ACC112 (cell line): ENCODE results near the gene SIK3.

Experiments used
- H2AFZ ChIP-seq: fragments of 200-600 bp; sonication (generic); one replicate; pipeline ENCODE4 v1.6.0; 2017; ENCODE audit warnings: antibody characterized with exemption, low read length; ENCODE audit not compliant: unreplicated experiment
- H3K27ac ChIP-seq: fragments of 200-600 bp; sonication (generic); 2 replicates; pipeline ENCODE4 v1.5.1; 2014; ENCODE audit warnings: low read depth, mild to moderate bottlenecking, antibody characterized with exemption, low read length, moderate library complexity
- H3K27me3 ChIP-seq: fragments of 200-600 bp; sonication (generic); 2 replicates; pipeline ENCODE4 v1.6.1; 2014; ENCODE audit warnings: mild to moderate bottlenecking, antibody characterized with exemption, low read length, moderate library complexity, mixed read lengths; ENCODE audit not compliant: insufficient read depth
- H3K36me3 ChIP-seq: fragments of 200-600 bp; sonication (generic); 2 replicates; pipeline ENCODE4 v1.6.1; 2016; ENCODE audit warnings: mild to moderate bottlenecking, antibody characterized with exemption, low read length, moderate library complexity, mixed read lengths; ENCODE audit not compliant: insufficient read depth
- H3K4me1 ChIP-seq: fragments of 200-600 bp; sonication (generic); one replicate; pipeline ENCODE4 v1.6.1; 2016; ENCODE audit warnings: low read length, mixed read lengths; ENCODE audit not compliant: insufficient read depth, unreplicated experiment, control insufficient read depth
- H3K4me3 ChIP-seq: fragments of 200-600 bp; sonication (generic); 2 replicates; pipeline ENCODE4 v1.5.1; 2014; ENCODE audit warnings: mild to moderate bottlenecking, low read depth, low read length
- H3K79me2 ChIP-seq: fragments of 200-600 bp; sonication (generic); one replicate; pipeline ENCODE4 v1.6.0; 2016; ENCODE audit warnings: low read length; ENCODE audit not compliant: control insufficient read depth, unreplicated experiment, insufficient read depth

The SIK3 gene

DNA sequence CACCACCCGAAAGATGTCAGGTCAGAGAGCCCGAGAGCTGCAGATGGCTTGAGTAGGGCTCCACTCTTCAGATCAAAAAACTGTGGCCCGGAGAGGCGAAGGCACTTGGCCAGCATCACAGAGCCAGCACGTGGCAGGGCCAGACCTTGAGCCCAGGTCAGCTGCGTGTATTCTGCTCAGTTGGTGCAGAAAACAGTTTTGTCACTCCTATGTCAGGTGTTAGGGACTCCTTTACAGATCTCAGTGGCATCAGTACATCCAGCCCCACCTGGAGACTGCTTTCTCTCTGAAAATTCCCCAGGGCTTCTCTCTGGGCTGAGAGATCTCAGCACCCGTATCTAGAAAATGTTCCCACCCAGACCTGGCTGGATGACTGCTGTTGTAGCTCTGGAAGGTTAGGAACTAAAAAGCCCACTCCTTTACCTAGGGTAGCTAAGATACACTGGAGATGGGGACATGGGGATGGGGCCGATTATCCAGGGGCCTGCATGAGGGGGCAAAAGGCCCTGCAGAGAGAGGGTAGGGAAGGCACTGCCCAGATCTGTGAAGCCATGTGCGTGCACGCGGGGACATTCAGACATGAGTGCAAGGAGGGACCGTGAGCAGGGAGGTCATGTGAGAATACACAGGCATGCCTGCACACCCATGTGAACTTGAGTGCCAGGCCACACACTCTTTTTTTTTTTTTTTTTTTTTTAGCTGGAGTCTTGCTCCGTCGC is 264.3 kb downstream of the SIK3 start:
- Histone ChIP-seq H2AFZ (no peak overlapping the region), H3K27me3 (no peaks in the 10 kb centered on the region), H3K36me3 (no peaks in the 10 kb centered on the region), H3K27ac (no peak overlapping the region), H3K4me3 (no peak overlapping the region), H3K79me2 (no peaks in the 10 kb centered on the region), H3K4me1 (peaks cover 26% of the 10 kb centered on the region)

DNA sequence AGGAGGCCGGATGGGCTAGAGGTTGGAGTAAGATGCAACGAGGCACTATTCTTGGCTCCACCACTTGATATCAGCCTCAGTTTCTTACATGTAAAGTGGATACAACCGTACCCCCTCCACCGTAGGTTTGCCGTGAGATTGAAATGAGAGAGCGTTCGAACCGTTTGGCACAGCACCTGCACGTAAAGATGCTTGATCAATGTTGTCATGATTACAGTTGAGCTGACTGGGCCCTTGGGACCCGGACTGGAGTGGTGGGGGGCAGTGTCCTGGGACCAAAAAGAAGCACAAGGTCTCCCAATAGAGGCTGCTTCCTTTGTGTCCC is 264.8 kb downstream of the SIK3 start:
- H3K79me2 ChIP-seq: no peaks in the 10 kb centered on the region
- no peak overlapping the region for H2AFZ ChIP-seq
- no peaks in the 10 kb centered on the region for H3K36me3 ChIP-seq
- no peak overlapping the region for H3K27ac ChIP-seq
- no peak overlapping the region for H3K4me3 ChIP-seq
- no peaks in the 10 kb centered on the region for H3K27me3 ChIP-seq
- peaks cover 30% of the 10 kb centered on the region for H3K4me1 ChIP-seq

- no peaks in the 10 kb centered on the region for H3K27me3 ChIP-seq
- no peaks in the 10 kb centered on the region for H3K36me3 ChIP-seq
- H3K79me2 ChIP-seq: no peaks in the 10 kb centered on the region
- H3K4me3 ChIP-seq: no peak overlapping the region
- H2AFZ ChIP-seq: no peak overlapping the region
- peaks cover 30% of the 10 kb centered on the region for H3K4me1 ChIP-seq
- no peak overlapping the region for H3K27ac ChIP-seq
These were observed 265.6 kb downstream of the SIK3 start for GRCh38 chr11:116832350-116833290.

- Histone ChIP-seq H3K27ac (no peak overlapping the region), H3K4me1 (peaks cover 30% of the 10 kb centered on the region)
These were observed 266.4 kb downstream of the SIK3 start for GRCh38 chr11:116831790-116832349.

DNA sequence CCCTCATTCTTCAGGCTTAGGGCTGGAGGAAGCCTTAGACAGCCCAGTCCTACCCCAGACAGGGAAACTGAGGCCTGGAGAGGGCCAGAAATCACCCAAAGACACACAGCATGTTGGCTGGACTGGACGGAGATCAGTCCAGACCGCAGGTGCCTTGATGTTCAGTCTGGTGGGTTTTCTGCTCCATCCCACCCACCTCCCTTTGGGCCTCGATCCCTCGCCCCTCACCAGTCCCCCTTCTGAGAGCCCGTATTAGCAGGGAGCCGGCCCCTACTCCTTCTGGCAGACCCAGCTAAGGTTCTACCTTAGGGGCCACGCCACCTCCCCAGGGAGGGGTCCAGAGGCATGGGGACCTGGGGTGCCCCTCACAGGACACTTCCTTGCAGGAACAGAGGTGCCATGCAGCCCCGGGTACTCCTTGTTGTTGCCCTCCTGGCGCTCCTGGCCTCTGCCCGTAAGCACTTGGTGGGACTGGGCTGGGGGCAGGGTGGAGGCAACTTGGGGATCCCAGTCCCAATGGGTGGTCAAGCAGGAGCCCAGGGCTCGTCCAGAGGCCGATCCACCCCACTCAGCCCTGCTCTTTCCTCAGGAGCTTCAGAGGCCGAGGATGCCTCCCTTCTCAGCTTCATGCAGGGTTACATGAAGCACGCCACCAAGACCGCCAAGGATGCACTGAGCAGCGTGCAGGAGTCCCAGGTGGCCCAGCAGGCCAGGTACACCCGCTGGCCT is 267.9 kb downstream of the SIK3 start:
- no peak overlapping the region for H2AFZ ChIP-seq
- H3K27ac ChIP-seq: no peak overlapping the region
- H3K4me3 ChIP-seq: no peak overlapping the region
- no peaks in the 10 kb centered on the region for H3K79me2 ChIP-seq
- H3K4me1 ChIP-seq: peaks cover 22% of the 10 kb centered on the region
- no peaks in the 10 kb centered on the region for H3K36me3 ChIP-seq
- no peaks in the 10 kb centered on the region for H3K27me3 ChIP-seq

More at GRCh38 chr11:116831790-116832349, 266.4 kb downstream of the SIK3 start:
- H3K27me3 ChIP-seq: no peaks in the 10 kb centered on the region
- no peak overlapping the region for H2AFZ ChIP-seq
- H3K79me2 ChIP-seq: no peaks in the 10 kb centered on the region
- no peaks in the 10 kb centered on the region for H3K36me3 ChIP-seq
- H3K4me3 ChIP-seq: no peak overlapping the region

GRCh38 chr11:116829525-116830183 is 268.6 kb downstream of the SIK3 start, which contains the start of gene APOC3:
TSS of gene APOC3 (plus strand) at chr11:116829907. CDS start at chr11:116830583, 676 bp downstream.
- Histone ChIP-seq H3K36me3 (no peaks in the 10 kb centered on the region), H3K4me3 (no peak within 1 kb of the TSS), H3K27me3 (no peaks in the 10 kb centered on the region), H2AFZ (peak within 1 kb of the TSS; percentile 1), H3K79me2 (no peaks in the 10 kb centered on the region), H3K27ac (no peak within 1 kb of the TSS), H3K4me1 (peaks cover 15% of the 10 kb centered on the region)

DNA sequence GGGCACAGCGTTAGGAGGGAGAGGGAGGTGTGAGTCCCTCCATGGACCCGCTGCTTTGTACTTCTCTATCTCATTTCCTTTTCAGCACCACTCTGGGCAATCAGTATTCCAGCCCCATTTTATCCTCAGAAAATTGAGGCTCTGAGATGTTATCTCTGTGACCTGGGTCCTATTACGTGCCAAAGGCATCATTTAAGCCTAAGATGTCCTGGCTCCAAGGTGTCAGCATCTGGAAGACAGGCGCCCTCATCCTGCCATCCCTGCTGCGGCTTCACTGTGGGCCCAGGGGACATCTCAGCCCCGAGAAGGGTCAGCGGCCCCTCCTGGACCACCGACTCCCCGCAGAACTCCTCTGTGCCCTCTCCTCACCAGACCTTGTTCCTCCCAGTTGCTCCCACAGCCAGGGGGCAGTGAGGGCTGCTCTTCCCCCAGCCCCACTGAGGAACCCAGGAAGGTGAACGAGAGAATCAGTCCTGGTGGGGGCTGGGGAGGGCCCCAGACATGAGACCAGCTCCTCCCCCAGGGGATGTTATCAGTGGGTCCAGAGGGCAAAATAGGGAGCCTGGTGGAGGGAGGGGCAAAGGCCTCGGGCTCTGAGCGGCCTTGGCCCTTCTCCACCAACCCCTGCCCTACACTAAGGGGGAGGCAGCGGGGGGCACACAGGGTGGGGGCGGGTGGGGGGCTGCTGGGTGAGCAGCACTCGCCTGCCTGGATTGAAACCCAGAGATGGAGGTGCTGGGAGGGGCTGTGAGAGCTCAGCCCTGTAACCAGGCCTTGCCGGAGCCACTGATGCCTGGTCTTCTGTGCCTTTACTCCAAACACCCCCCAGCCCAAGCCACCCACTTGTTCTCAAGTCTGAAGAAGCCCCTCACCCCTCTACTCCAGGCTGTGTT is 269.4 kb downstream of the SIK3 start:
- Histone ChIP-seq H3K79me2 (no peaks in the 10 kb centered on the region), H3K36me3 (no peaks in the 10 kb centered on the region), H3K27ac (no peak overlapping the region), H2AFZ (peak overlapping the region; percentile 1), H3K27me3 (no peaks in the 10 kb centered on the region), H3K4me1 (peaks cover 15% of the 10 kb centered on the region), H3K4me3 (no peak overlapping the region)

DNA sequence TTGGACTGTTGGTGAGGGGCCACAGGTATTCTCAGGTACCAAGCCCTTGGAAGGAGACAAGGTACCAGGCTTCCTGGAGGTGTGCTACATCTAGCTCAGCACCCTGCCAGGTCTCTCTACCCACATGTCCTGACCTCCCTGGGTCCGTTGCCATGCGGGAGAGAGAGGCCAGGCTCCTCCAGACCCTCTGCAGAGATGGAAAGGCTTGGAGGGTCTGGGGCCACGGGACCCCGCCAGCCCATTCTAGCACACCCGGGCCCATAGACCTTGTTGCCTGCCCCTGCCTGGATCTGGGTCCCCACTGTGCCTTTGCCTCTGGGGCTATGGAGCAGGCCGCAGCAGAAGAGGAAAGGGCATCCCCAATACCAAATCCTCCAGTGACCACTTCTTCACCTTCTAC is 270.8 kb downstream of the SIK3 start:
- no peaks in the 10 kb centered on the region for H3K36me3 ChIP-seq
- H3K27ac ChIP-seq: no peak overlapping the region
- no peak overlapping the region for H2AFZ ChIP-seq
- H3K27me3 ChIP-seq: no peaks in the 10 kb centered on the region
- no peak overlapping the region for H3K4me3 ChIP-seq
- peaks cover 15% of the 10 kb centered on the region for H3K4me1 ChIP-seq
- no peaks in the 10 kb centered on the region for H3K79me2 ChIP-seq

GRCh38 chr11:116826751-116827431 is 271.3 kb downstream of the SIK3 start:
- peaks cover 15% of the 10 kb centered on the region for H3K4me1 ChIP-seq

More at GRCh38 chr11:116826751-116827431, 271.3 kb downstream of the SIK3 start:
- no peak overlapping the region for H3K27ac ChIP-seq
- no peak overlapping the region for H3K4me3 ChIP-seq
- H3K79me2 ChIP-seq: no peaks in the 10 kb centered on the region
- no peaks in the 10 kb centered on the region for H3K36me3 ChIP-seq
- no peaks in the 10 kb centered on the region for H3K27me3 ChIP-seq
- H2AFZ ChIP-seq: no peak overlapping the region
